ENCODE data around the gene HS1BP3. TPM values are rescaled to one million over a fixed set of nuclear protein-coding genes. Genes with fewer than 3 reads are reported as not detected.

Gene HS1BP3
- total RNA-seq, 1 experiment from 2014 or later, result 17.1 TPM

GRCh38 chr2:20667151-20667530 lies 16.2 kb upstream of the HS1BP3 start:
- ChIA-PET RAD21 (ENCODE audit: low non-redundant PET in 1 of 2, low total read pairs in 2 of 2, uncharacterized antibody in 2 of 2, unreplicated experiment in 2 of 2) (no interaction called here), POLR2A (no interaction called here), CTCF (no interaction called here)
- Histone ChIP-seq H3K4me2 (ENCODE audit: low read length) (no peak overlapping the region), H3K4me1 (ENCODE audit: control insufficient read depth in 1 of 2, insufficient read depth in 2 of 2, low read length in 2 of 2) (no peaks in the 10 kb centered on the region), H3K79me2 (ENCODE audit: insufficient read depth, low read length) (no peaks in the 10 kb centered on the region), H3K36me3 (ENCODE audit: control insufficient read depth in 1 of 2, insufficient read depth in 2 of 2, low read length in 2 of 2) (no peaks in the 10 kb centered on the region), H3K9me2 (ENCODE audit: insufficient read depth) (no peaks in the 10 kb centered on the region), H3K4me3 (replicated peaks in 1 of 2; ENCODE audit: low read depth in 1 of 2, low read length in 2 of 2) (no peak overlapping the region), H3K27ac (ENCODE audit: low read depth, low read length) (no peak overlapping the region), H2AFZ (ENCODE audit: low read depth, low read length, poor library complexity, severe bottlenecking) (no peak overlapping the region), H4K20me1 (ENCODE audit: insufficient read depth) (no peaks in the 10 kb centered on the region), H3K27me3 (ENCODE audit: insufficient read depth, low read length) (peaks cover 23% of the 10 kb centered on the region), H3K9ac (ENCODE audit: low read length) (no peak overlapping the region), H3K9me3 (ENCODE audit: control insufficient read depth in 1 of 2, insufficient read depth in 1 of 2, low read depth in 1 of 2, low read length in 2 of 2) (no peaks in the 10 kb centered on the region)
- TF ChIP-seq CBX3 (IDR thresholded peaks at IDR 0.05; ENCODE audit: low read depth), result no peak
- no peak for TF ChIP-seq CEBPB (IDR thresholded peaks at IDR 0.05; ENCODE audit: low read depth)
- TF ChIP-seq ZNF274 (IDR thresholded peaks at IDR 0.05; ENCODE audit: low read depth, low read length), result no peak
- no peak for TF ChIP-seq ZBTB33 (IDR thresholded peaks at IDR 0.05; ENCODE audit: extremely low read depth, insufficient replicate concordance, low read length)
- TF ChIP-seq SP1 (IDR thresholded peaks at IDR 0.05; ENCODE audit: low read depth), result no peak
- TF ChIP-seq ZFX (IDR thresholded peaks at IDR 0.05), result no peak
- no peak for TF ChIP-seq ELF1 (IDR thresholded peaks at IDR 0.05; ENCODE audit: borderline replicate concordance, low read depth)
- no peak for TF ChIP-seq CTCF (IDR thresholded peaks at IDR 0.05 in 2 of 3, conservative IDR thresholded peaks at IDR 0.05 in 1 of 3; ENCODE audit: borderline replicate concordance in 1 of 3, insufficient read depth in 1 of 3, low read depth in 2 of 3, low read length in 2 of 3)
- TF ChIP-seq TCF7L2 (IDR thresholded peaks at IDR 0.05; ENCODE audit: borderline replicate concordance, extremely low read depth, insufficient read depth, insufficient read length), result no peak
- no peak for TF ChIP-seq EZH2phosphoT487 (IDR thresholded peaks at IDR 0.05; ENCODE audit: borderline replicate concordance)
- intact Hi-C loops (cut with micrococcal nuclease), result no loop called here
- DNase-seq (ENCODE audit: low read depth, low spot score) (no peak), ATAC-seq (no peak)
- BruUV-seq (replicated peaks), result no TSS peak

Data from HCT116 (cell line).